Activated CD4-positive, alpha-beta T cell treated with anti-CD3 and anti-CD28 coated beads, Interleukin-10, Interleukin-2, amounts not matched to agents 100 ng/mL and 50 ng/mL, durations not matched to agents 16 hours and 8 hours (primary cell): ENCODE measurements around the gene FAM78A.
"Not testable (repeated sequence)": the region's sequence is repeated elsewhere in the genome, so short reads cannot be mapped to it uniquely, and the experiment has no call there.

ENCODE experiments used
- DNase-seq: peaks from one replicate; pipeline ENCODE4 v3.0.0-alpha.2; 2020

Gene FAM78A

GRCh38 chr9:131236161-131236560 lies 40.1 kb downstream of the FAM78A start:
- DNase-seq: no peak

DNA sequence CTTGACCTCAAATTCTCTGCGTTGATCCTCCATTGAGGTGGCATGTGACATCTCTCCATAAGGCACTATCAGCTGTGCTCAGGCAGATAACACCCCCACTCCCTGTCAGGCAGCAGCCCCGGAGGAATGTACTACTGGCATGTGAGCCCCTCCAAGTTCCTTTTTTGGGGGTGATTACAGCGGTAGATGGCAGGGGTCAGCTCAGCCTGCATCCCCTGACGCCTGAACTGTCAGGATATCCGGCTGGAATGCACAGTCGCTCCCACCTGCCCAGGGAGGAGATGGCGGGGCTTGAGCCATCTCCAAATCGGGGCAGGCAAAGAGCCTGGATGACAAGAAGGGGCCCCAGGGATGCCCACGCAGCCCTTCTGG lies 40.8 kb downstream of the FAM78A start:
- no peak for DNase-seq

GRCh38 chr9:131234799-131235479 lies 41.4 kb downstream of the FAM78A start:
- DNase-seq: no peak

DNA sequence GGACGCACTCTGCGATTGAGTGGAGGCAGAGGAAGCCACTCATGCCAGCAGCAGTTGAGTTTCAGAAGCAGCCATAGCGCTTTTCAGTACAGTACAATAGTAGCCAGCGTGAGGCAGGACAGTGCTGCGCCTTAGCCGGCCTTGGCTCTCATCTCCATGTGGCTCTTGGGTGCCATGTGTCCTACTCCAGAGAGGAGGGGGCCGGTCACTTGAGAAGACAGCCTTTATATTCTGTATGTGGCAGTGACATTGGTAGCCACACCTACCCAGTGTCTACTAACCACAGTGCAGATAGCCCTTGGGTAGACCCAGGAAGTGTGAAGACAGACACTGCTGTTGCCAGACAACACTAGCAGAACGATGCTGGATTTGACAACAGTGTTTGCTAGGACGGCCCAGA lies 42.3 kb downstream of the FAM78A start:
- DNase-seq: no peak

DNA sequence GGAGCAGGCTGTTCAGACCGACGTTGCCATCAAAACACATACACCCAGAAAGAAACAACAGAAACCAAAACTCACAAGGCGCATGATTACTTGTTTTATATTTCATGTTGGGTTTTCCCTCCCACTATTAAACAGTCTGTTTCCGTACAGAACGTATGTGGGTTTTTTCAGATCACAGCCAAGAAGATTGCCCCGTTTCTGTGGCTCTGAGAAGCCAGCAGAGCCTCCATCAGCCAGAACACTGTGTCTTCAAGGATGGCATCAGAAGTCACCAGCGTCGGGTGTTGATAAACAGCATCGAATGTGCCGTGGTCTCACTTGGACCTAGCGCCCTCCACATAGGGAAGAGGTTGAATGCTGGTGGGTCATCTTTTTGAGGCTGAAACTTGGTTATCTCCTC lies 42.8 kb downstream of the FAM78A start:
- peak; percentile 35 for DNase-seq

DNA sequence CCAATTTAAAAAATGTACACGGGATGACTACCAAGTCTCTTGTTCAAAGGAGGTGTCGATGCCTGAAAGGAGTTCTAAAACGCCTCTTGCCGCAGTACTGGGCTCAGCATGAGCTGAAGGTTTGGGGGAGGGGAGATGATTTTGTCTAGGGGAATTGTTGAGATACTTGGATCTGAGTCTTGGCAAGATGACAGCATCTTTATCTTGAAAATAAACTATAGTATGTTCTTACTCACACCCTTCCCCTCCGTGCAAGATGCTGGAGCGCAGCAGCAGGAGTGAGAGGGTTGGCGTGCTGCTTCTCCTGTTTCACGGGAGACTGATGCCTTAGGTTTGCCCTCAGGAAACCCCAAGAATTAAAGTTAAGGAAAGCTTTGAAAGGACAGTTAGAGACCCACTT lies 47.3 kb downstream of the FAM78A start:
- DNase-seq: no peak

- DNase-seq: no peak
These were observed 48.3 kb downstream of the FAM78A start for GRCh38 chr9:131227959-131228460.

DNA sequence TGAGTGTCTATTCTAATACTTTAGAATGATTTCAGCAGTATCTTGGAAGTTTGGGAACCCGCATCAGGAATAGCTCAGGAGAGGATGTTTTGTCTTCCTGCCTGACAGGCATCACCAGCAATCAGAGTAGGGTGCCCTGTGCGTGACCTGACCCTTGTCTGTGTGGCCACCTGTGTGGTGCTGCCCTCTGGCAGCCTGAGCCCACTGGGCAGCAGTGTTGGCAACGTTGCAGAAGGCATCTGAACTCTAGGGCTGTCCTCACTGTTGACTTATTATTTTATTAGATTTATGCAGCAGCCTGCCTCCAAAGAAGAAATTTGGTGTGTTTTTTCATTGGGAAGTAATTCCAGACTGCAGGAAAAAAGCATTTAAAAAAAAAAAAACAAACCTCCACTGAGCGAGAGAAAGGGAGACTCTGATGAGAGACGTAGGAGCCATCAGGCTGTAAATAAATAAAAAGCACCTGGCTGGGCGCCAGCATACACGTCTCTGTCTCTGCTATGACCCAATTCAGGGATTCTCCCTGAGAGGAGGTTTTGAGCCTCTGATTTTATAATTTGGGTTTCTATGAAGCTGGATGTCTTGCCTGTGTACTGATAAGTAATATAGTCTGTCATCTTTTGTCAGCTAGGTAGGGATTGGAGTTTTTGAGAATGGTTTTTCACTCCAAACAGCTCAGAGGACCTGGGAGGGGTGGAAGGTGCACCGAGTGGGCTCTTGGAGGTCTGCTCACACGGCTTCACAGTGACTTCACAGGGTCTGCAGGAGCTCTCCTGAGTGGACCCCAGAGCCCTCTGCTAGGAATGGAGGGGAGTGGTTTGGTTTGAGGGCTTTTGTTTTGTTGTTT lies 49.0 kb downstream of the FAM78A start:
- no peak for DNase-seq

DNA sequence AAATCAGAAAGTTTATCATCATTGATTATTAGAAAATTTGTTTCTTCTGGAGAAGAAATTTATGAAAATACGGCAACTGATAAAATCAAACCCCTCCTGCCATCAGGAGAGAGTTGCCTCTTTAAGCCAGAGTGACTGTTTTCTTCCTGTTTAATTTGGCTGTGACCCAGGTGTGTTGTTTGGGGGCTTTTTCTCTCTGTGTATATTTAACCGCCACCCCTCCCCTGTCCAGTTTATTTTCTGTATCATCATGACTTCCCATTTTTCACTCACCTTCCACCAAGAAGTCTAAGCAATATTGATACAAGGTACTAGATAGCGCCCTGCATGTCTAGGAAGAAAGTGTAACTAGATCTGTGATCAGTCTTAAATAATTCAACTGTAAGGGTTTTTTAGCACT lies 50.1 kb downstream of the FAM78A start:
- no peak for DNase-seq

GRCh38 chr9:131222460-131222859 lies 53.9 kb downstream of the FAM78A start:
- no peak for DNase-seq

- no peak for DNase-seq
These were observed 55.8 kb downstream of the FAM78A start for GRCh38 chr9:131220485-131220884.

- no peak for DNase-seq
These were observed 57.9 kb downstream of the FAM78A start for GRCh38 chr9:131218370-131218769.

- DNase-seq: no peak
These were observed 58.8 kb downstream of the FAM78A start for GRCh38 chr9:131217331-131218031.

DNA sequence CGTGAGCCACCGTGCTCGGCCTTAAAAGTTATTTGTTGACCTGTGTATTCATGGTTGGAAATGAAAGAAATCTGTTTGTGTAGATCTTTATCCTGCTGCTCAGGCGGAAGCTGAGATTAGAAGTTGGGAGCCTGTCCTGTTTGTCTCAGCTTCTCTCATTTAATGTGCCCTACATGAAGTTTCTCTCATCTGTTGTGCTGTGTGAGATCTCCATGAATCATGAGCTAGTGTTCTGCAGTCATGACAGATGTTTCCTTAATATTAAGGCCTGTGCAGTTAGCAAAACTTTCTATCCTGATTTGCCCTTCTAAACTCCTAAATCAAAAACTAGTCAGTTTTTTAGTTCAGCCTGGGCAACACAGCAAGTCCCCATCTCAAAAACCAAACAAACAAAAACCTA lies 59.5 kb downstream of the FAM78A start:
- DNase-seq: no peak

- DNase-seq: no peak
These were observed 61.4 kb downstream of the FAM78A start for GRCh38 chr9:131214876-131215275.

- DNase-seq: no peak
These were observed 61.9 kb downstream of the FAM78A start for GRCh38 chr9:131214286-131214856.

GRCh38 chr9:131211920-131212319 lies 64.4 kb downstream of the FAM78A start:
- DNase-seq: not testable (repeated sequence)
